ENCODE data around the gene ERBB4. TPM values are rescaled to one million over a fixed set of nuclear protein-coding genes. Genes with fewer than 3 reads are reported as not detected.
"Not testable (repeated sequence)": the region's sequence is repeated elsewhere in the genome, so short reads cannot be mapped to it uniquely, and the experiment has no call there.

ERBB4 gene
- total RNA-seq, 2 experiments from 2014 or later: not detected

DNA sequence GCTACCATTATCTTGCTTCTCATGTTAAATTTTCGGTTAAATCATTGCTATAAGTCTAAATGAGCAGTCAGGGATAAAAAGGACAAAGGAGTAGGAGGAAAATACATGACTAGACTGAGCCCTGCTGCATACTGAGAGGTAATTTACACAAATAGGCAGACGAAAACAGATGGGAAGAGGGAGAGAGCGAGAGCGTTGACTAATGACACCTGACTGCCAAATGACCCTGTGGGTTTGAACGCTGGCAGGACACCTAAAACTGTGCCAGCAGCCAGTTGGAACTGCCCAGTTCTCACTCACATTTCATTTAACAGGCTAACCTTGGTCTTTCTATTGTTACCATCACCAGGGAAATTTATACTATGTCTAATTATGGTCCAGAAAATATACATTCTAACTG is 1004.0 kb downstream of the ERBB4 start:
- no peaks in the 10 kb centered on the region for H3K36me3 Mint-ChIP-seq (ENCODE audit: low read depth)
- no peak overlapping the region for H3K4me3 Mint-ChIP-seq
- ATAC-seq: no peak
- no peaks in the 10 kb centered on the region for H3K4me1 Mint-ChIP-seq (ENCODE audit: low read depth)
- CTCF ChIA-PET: no interaction called here
- no peaks in the 10 kb centered on the region for H3K27me3 Mint-ChIP-seq (ENCODE audit: low read depth)
- no peak for DNase-seq
- H3K27ac Mint-ChIP-seq: no peak overlapping the region
- H3K9me3 Mint-ChIP-seq (ENCODE audit: insufficient read depth): no peaks in the 10 kb centered on the region
- POLR2A ChIA-PET: no interaction called here

DNA sequence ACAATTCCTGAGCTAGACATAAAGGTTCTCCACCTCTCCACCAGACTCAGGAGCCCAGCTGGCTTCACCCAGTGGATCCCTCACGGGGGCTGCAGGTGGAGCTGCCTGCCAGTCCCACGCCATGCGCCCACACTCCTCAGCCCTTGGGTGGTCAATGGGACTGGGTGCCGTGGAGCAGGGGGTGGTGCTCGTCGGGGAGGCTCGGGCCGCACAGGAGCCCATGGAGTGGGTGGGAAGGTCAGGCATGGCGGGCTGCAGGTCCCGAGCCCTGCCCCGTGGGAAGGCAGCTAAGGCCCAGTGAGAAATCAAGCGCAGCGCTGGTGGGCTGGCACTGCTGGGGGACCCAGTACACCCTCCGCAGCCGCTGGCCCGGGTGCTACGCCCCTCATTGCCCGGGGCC is 1014.4 kb downstream of the ERBB4 start:
- H3K27ac Mint-ChIP-seq; POLR2A ChIA-PET; H3K4me1 Mint-ChIP-seq (ENCODE audit: low read depth); CTCF ChIA-PET; H3K36me3 Mint-ChIP-seq (ENCODE audit: low read depth); H3K4me3 Mint-ChIP-seq; H3K9me3 Mint-ChIP-seq (ENCODE audit: insufficient read depth); ATAC-seq; DNase-seq; H3K27me3 Mint-ChIP-seq (ENCODE audit: low read depth): not testable (repeated sequence)

DNA sequence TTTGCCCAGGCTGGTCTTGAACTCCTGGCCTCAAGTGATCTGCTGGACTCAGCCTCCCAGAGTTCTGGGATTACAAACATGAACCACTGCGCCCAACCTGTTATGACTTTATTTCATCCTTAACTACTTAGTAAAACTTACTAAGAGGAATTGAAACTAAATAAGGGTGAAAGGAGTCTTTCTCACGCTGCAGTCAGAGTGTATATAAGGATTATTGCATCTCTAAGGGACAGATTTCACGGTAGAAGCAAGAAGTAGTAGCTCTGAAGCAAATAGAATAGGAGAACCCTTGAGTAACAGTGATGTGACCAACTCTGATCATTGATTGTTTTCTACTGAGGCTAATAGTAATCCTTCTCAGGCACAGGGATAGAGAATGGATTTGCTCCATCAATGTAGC is 1022.1 kb downstream of the ERBB4 start:
- Mint-ChIP-seq H3K27ac (no peak overlapping the region), H3K4me1 (ENCODE audit: low read depth) (no peaks in the 10 kb centered on the region), H3K4me3 (no peak overlapping the region), H3K27me3 (ENCODE audit: low read depth) (no peaks in the 10 kb centered on the region), H3K36me3 (ENCODE audit: low read depth) (no peaks in the 10 kb centered on the region), H3K9me3 (ENCODE audit: insufficient read depth) (no peaks in the 10 kb centered on the region)
- POLR2A ChIA-PET: no interaction called here
- no peak for ATAC-seq
- CTCF ChIA-PET: no interaction called here
- no peak for DNase-seq

DNA sequence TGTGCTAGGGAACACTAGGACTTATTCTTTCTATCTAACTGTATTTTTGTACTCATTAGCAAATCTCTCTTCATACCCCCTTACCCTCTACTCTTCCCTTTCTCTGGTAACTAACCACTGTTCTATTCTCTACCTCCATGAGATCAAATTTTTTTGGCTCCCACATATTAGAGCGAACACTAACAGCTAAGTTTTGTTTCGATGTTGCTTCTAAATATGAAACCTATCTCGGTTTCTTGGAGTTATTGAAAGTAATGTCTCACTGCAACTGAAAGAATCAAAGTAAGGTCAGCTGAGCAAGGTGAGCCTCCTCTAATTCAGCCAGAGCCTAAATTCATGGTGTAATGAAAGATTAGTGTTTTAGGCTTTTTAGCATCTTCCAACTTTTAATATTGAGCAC is 1024.6 kb downstream of the ERBB4 start:
- H3K9me3 Mint-ChIP-seq (ENCODE audit: insufficient read depth): no peaks in the 10 kb centered on the region
- ATAC-seq: no peak
- H3K36me3 Mint-ChIP-seq (ENCODE audit: low read depth): no peaks in the 10 kb centered on the region
- DNase-seq: no peak
- H3K4me3 Mint-ChIP-seq: no peak overlapping the region
- no peaks in the 10 kb centered on the region for H3K27me3 Mint-ChIP-seq (ENCODE audit: low read depth)
- POLR2A ChIA-PET: no interaction called here
- H3K27ac Mint-ChIP-seq: no peak overlapping the region
- H3K4me1 Mint-ChIP-seq (ENCODE audit: low read depth): no peaks in the 10 kb centered on the region
- CTCF ChIA-PET: no interaction called here

DNA sequence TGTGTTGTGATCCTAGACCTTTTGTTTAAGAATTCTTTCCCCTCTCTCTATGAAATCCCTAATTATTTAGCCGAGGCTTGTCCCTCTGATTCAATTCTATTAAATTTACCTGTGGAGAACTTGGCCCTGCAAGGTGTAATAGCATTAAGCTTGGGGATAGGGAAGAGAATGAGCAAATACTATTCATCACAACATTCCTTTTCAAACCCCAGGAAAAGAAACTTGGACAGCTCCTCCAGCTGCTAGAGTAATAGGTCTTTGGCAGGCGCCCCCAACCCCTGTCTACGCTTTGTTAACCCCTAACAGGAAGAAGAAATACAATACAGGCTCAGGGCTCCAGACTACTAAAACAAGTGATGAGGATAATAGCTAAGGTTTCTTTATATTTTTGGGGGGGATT is 1025.2 kb downstream of the ERBB4 start:
- no peak overlapping the region for H3K4me3 Mint-ChIP-seq
- no peaks in the 10 kb centered on the region for H3K4me1 Mint-ChIP-seq (ENCODE audit: low read depth)
- no peaks in the 10 kb centered on the region for H3K27me3 Mint-ChIP-seq (ENCODE audit: low read depth)
- ChIA-PET CTCF (no interaction called here), POLR2A (no interaction called here)
- no peaks in the 10 kb centered on the region for H3K36me3 Mint-ChIP-seq (ENCODE audit: low read depth)
- H3K9me3 Mint-ChIP-seq (ENCODE audit: insufficient read depth): no peaks in the 10 kb centered on the region
- H3K27ac Mint-ChIP-seq: no peak overlapping the region
- ATAC-seq (no peak), DNase-seq (no peak)

DNA sequence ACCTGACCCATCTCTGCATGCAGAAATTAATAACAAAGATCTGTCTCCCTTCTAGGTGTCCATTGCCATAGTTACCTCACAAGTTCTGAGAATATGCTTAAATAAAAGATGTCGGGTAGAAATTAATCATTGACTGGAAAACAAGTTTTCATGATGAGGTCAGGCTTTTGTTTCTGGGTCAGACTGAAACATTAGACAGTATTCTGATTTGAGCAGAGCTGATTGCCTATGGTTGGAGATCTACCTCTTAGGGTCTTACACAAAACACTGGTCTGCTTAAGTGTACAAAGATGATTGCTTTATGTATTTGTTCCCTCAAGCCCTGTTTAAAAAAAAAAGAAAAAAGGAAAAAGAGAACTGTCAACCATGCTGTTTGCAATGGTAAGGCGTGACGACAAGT is 1025.8 kb downstream of the ERBB4 start:
- no peak overlapping the region for H3K27ac Mint-ChIP-seq
- DNase-seq (no peak), ATAC-seq (no peak)
- H3K36me3 Mint-ChIP-seq (ENCODE audit: low read depth): no peaks in the 10 kb centered on the region
- no peaks in the 10 kb centered on the region for H3K9me3 Mint-ChIP-seq (ENCODE audit: insufficient read depth)
- CTCF ChIA-PET: no interaction called here
- H3K27me3 Mint-ChIP-seq (ENCODE audit: low read depth): no peaks in the 10 kb centered on the region
- no peak overlapping the region for H3K4me3 Mint-ChIP-seq
- H3K4me1 Mint-ChIP-seq (ENCODE audit: low read depth): no peaks in the 10 kb centered on the region
- POLR2A ChIA-PET: no interaction called here

DNA sequence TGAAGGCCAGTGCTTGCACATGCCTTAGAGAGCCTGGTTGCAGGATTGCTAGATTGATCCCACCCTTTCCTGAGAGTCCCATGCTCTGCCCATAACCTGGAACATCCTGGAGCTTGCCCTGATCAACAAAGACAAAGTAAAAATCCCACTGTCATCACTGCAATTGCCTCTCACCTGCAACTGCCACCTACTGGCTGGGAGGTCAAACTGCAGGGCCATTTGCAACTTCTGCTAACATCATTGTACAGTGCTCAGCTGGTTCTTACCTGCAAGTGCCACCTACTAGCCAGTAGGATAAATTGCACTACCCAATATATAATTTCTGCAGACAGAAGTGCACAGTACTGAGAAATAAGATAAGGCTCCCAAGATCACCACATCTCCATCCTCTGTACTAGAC is 1034.7 kb downstream of the ERBB4 start:
- no peaks in the 10 kb centered on the region for H3K4me1 Mint-ChIP-seq (ENCODE audit: low read depth)
- H3K36me3 Mint-ChIP-seq (ENCODE audit: low read depth): no peaks in the 10 kb centered on the region
- no peak overlapping the region for H3K27ac Mint-ChIP-seq
- DNase-seq: no peak
- POLR2A ChIA-PET: no interaction called here
- H3K27me3 Mint-ChIP-seq (ENCODE audit: low read depth): no peaks in the 10 kb centered on the region
- ATAC-seq: no peak
- peaks cover 4% of the 10 kb centered on the region for H3K9me3 Mint-ChIP-seq (ENCODE audit: insufficient read depth)
- CTCF ChIA-PET: interaction anchor here (1.0 kb wide), 1 partner anchor 14 kb away, joined by 3 read pairs; no protein-coding TSS in a partner anchor
- H3K4me3 Mint-ChIP-seq: no peak overlapping the region

DNA sequence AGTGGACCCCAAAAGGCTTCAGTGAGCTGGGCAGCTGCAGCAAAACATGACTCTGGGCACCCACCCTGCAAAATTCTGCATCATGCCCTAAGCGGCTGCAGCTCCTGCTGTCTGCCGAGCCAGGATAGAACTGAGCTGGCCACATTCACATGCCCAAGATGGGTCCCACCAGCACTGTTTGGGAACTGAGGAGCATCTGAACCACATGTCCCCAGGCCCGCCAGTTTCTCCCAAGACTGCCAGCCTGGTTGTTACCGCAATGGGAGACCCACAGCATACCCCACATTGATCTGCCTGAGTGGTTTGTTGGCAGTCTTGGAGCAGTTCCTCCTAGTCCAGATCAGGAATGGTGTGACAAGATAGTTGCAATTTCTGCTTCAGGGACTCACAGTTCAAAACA is 1035.4 kb downstream of the ERBB4 start:
- ChIA-PET POLR2A (no interaction called here), CTCF (no interaction called here)
- Mint-ChIP-seq H3K4me1 (ENCODE audit: low read depth) (no peaks in the 10 kb centered on the region), H3K27me3 (ENCODE audit: low read depth) (no peaks in the 10 kb centered on the region), H3K36me3 (ENCODE audit: low read depth) (no peaks in the 10 kb centered on the region), H3K4me3 (no peak overlapping the region), H3K9me3 (ENCODE audit: insufficient read depth) (peaks cover 4% of the 10 kb centered on the region), H3K27ac (no peak overlapping the region)
- ATAC-seq (no peak), DNase-seq (no peak)

DNA sequence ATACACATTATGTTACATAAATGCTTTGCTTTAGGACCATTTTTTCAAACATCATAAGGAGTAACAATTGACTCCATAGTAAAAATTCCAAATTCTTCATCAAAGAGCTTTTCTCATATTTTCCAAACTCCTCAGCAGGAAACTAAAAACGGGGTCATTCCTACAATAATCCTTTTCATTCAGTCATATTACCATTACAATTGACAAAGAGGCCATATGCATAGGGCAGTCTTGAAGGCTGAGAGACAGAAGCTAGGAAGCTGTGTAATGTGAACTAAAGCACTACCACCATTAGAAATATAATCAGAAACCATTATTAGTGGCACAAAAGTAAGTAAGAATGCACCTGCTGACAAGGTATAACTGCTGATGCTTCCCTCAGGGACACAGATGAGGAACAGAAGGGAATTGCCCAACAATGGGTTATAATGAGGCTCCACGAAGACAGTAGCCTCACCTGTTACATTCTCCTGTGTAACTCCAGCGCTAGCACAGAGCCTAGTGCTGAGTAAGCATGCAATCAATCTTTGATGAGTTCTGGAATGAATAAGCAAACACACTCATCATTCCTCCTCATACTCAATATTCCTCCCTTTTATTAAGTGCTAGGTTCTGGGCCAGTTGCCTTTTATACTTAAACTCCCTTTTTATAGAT is 1039.9 kb downstream of the ERBB4 start:
- POLR2A ChIA-PET: no interaction called here
- Mint-ChIP-seq H3K27me3 (ENCODE audit: low read depth) (no peaks in the 10 kb centered on the region), H3K4me1 (ENCODE audit: low read depth) (no peaks in the 10 kb centered on the region), H3K27ac (no peak overlapping the region), H3K36me3 (ENCODE audit: low read depth) (no peaks in the 10 kb centered on the region), H3K9me3 (ENCODE audit: insufficient read depth) (peaks cover 4% of the 10 kb centered on the region), H3K4me3 (no peak overlapping the region)
- ATAC-seq (no peak), DNase-seq (no peak)
- CTCF ChIA-PET: no interaction called here

DNA sequence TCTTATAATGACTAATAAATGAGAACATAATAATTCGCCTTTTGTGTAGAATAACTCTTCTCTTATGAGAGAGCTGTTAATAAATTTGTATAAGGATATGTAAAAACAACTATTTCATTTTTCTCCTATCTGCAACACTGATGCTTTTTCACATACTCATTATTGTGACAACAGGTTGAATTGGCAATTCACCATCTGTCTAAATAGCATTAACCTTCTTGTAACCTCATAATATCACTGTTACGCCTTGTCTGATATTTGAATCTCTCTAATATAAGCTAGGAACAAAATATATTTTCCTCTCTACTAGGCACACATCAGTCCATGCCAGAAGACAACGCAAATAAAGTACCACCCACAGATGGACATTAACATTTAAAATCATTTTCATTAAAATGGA is 1043.3 kb downstream of the ERBB4 start:
- CTCF ChIA-PET: no interaction called here

DNA sequence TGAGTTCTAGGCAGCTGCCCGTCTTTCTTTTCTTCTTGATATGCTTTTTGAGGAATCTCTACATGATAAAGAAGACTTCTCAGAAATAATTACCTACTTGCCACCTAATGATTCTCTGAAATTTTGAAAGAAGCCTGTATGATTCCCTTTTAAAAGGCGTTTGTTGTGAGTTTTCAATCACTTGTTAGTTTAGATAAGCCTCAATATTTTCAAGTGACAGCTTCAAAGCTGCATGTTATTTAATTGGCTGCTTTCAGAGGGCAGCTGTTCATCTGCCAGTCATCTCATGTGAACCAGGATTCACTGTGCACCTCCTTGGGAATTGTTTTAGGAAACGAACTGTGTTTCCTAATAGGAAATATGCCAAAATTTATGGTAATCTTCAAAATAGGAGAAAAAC is 1044.1 kb downstream of the ERBB4 start:
- no peak for ATAC-seq
- H3K27me3 Mint-ChIP-seq (ENCODE audit: low read depth): no peaks in the 10 kb centered on the region
- no peak overlapping the region for H3K4me3 Mint-ChIP-seq
- CTCF ChIA-PET: interaction anchor here (1.0 kb wide), 1 partner anchor 8 kb away, joined by 3 read pairs; no protein-coding TSS in a partner anchor
- no peak for DNase-seq
- no peak overlapping the region for H3K27ac Mint-ChIP-seq
- H3K4me1 Mint-ChIP-seq (ENCODE audit: low read depth): no peaks in the 10 kb centered on the region
- H3K36me3 Mint-ChIP-seq (ENCODE audit: low read depth): no peaks in the 10 kb centered on the region
- H3K9me3 Mint-ChIP-seq (ENCODE audit: insufficient read depth): no peaks in the 10 kb centered on the region
- POLR2A ChIA-PET: no interaction called here

More for the DNA sequence above, 1043.3 kb downstream of the ERBB4 start:
- no peaks in the 10 kb centered on the region for H3K36me3 Mint-ChIP-seq (ENCODE audit: low read depth)
- ATAC-seq: no peak
- H3K27me3 Mint-ChIP-seq (ENCODE audit: low read depth): no peaks in the 10 kb centered on the region
- H3K27ac Mint-ChIP-seq: no peak overlapping the region
- H3K9me3 Mint-ChIP-seq (ENCODE audit: insufficient read depth): no peaks in the 10 kb centered on the region
- POLR2A ChIA-PET: no interaction called here
- no peaks in the 10 kb centered on the region for H3K4me1 Mint-ChIP-seq (ENCODE audit: low read depth)
- no peak for DNase-seq
- no peak overlapping the region for H3K4me3 Mint-ChIP-seq

DNA sequence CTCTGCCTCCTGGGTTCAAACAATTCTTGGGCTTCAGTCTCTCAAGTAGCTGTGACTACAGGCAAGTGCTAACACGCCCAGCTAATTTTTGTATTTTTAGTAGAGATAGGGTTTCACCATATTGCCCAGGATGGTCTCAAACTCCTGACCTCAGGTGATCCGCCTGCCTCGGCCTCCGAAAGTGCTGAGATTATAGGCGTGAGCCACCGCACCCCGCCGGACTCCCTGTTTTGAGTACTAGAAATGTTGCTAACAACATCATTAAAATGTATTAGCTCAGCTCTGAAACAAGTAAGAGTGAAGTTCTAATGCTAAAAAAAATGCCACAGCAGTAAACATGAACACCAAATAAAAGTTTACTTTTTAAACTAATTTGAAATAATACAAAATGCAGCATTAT is 1044.5 kb downstream of the ERBB4 start:
- ATAC-seq (no peak), DNase-seq (no peak)
- Mint-ChIP-seq H3K27me3 (ENCODE audit: low read depth) (no peaks in the 10 kb centered on the region), H3K27ac (no peak overlapping the region), H3K4me1 (ENCODE audit: low read depth) (no peaks in the 10 kb centered on the region), H3K9me3 (ENCODE audit: insufficient read depth) (no peaks in the 10 kb centered on the region), H3K4me3 (no peak overlapping the region), H3K36me3 (ENCODE audit: low read depth) (no peaks in the 10 kb centered on the region)
- ChIA-PET POLR2A (no interaction called here), CTCF (interaction anchor here (1.0 kb wide), 1 partner anchor 8 kb away, joined by 3 read pairs; no protein-coding TSS in a partner anchor)

DNA sequence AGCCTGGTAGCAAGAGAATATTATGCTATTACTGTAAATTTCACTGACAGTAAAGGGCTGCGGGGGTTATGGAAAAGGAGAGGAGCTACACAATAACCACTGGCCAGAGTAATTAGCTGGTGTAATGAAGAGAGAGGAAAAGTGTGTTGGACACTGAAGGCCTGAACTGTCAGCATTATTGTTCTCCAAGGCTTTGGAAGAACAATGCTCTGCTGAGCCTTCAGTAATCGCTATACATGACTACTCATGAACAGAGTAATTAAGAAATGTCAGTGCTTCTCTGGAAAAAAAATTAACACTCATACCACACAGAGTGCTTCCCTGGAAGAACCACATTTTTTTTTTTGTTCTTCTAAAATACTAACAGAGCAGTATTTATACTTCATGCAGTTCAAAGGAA is 1050.9 kb downstream of the ERBB4 start:
- Mint-ChIP-seq H3K36me3 (ENCODE audit: low read depth) (no peaks in the 10 kb centered on the region), H3K4me1 (ENCODE audit: low read depth) (no peaks in the 10 kb centered on the region), H3K9me3 (ENCODE audit: insufficient read depth) (no peaks in the 10 kb centered on the region), H3K27me3 (ENCODE audit: low read depth) (no peaks in the 10 kb centered on the region), H3K27ac (no peak overlapping the region), H3K4me3 (no peak overlapping the region)
- DNase-seq (no peak), ATAC-seq (no peak)
- POLR2A ChIA-PET: no interaction called here
- CTCF ChIA-PET: no interaction called here

All from activated CD8-positive, alpha-beta T cell treated with anti-CD3 and anti-CD28 coated beads, Interleukin-2, amount 10 ng/mL, durations not matched to agents 7 days and 5 days (primary cell).